ENCODE measurements around the gene KDM4C. TPM values are rescaled to one million over a fixed set of nuclear protein-coding genes. Genes with fewer than 3 reads are reported as not detected.

KDM4C gene
- total and polyA plus RNA-seq, 2 of the 4 experiments (the other 2 are of a cell fraction) = 11.8 to 23.8 TPM

- no peak overlapping the region for H2BK120ac ChIP-seq (ENCODE audit: low read depth, low read length)
Measured at GRCh38 chr9:7180247-7180646, 422.5 kb downstream of the KDM4C start.

More at GRCh38 chr9:7180247-7180646, 422.5 kb downstream of the KDM4C start:
- H3K9me1 ChIP-seq (ENCODE audit: insufficient read depth, low read length) = no peaks in the 10 kb centered on the region
- no peaks in the 10 kb centered on the region for H3K79me1 ChIP-seq (ENCODE audit: low read depth in 1 of 2, low read length in 2 of 2)
- H2AFZ ChIP-seq (replicated peaks; ENCODE audit: low read length, poor library complexity) = no peak overlapping the region
- no peak overlapping the region for H2AK5ac ChIP-seq (ENCODE audit: low read depth, low read length)
- no peak overlapping the region for H3K4ac ChIP-seq (ENCODE audit: low read depth, low read length)
- no peak for ATAC-seq (ENCODE audit: low read depth)
- no peak for DNase-seq
- H3K36me3 ChIP-seq (ENCODE audit: control insufficient read depth, insufficient read depth, low read length) = no peaks in the 10 kb centered on the region
- no peak overlapping the region for H4K5ac ChIP-seq (ENCODE audit: low read depth, low read length)
- H3K4me3 ChIP-seq (ENCODE audit: insufficient read depth, low read depth, low read length) = no peak overlapping the region
- no peak overlapping the region for H4K91ac ChIP-seq (ENCODE audit: insufficient read depth, low read depth, low read length)
- H2AK9ac ChIP-seq (replicated peaks; ENCODE audit: low read depth, low read length, poor library complexity) = no peak overlapping the region
- ChIA-PET CTCF (interaction anchor here (0.6 kb wide), 1 partner anchor 65 kb away, joined by 3 read pairs; no protein-coding TSS in a partner anchor), POLR2A (ENCODE audit: unreplicated experiment) (no interaction called here)
- H3K27me3 ChIP-seq (ENCODE audit: control insufficient read depth, insufficient read depth, low read length) = no peaks in the 10 kb centered on the region
- H3K18ac ChIP-seq (ENCODE audit: low read depth, low read length) = no peak overlapping the region
- no peak overlapping the region for H3K56ac ChIP-seq (ENCODE audit: extremely low read depth, insufficient read depth, low read length)
- dilution Hi-C loops (cut with HindIII; ENCODE audit: low sequenced_read_pairs, unreplicated experiment) = no loop called here
- no peak overlapping the region for H3K9ac ChIP-seq (ENCODE audit: low read depth, low read length)
- no peak overlapping the region for H2BK20ac ChIP-seq (ENCODE audit: low read depth, low read length)
- no peaks in the 10 kb centered on the region for H3K9me3 ChIP-seq (ENCODE audit: control insufficient read depth, insufficient read depth, low read length)
- no peak overlapping the region for H4K8ac ChIP-seq (ENCODE audit: low read depth in 2 of 2, low read length in 2 of 2)
- no TSS peak for BruUV-seq (replicated peaks)
- intact Hi-C loops (cut with micrococcal nuclease) = no loop called here
- H3K27ac ChIP-seq (ENCODE audit: insufficient read depth, low read length) = no peak overlapping the region
- no peak overlapping the region for H2BK5ac ChIP-seq (ENCODE audit: low read depth, low read length, poor library complexity, severe bottlenecking)
- no peak overlapping the region for H3K14ac ChIP-seq (replicated peaks; ENCODE audit: low read depth, low read length)
- in situ Hi-C loops (cut with MboI; ENCODE audit: low sequenced_read_pairs) = no loop called here
- TF ChIP-seq ELK1 (IDR thresholded peaks at IDR 0.05; ENCODE audit: borderline replicate concordance, low read depth, low read length) = no peak
- TF ChIP-seq CHD1 (IDR thresholded peaks at IDR 0.05; ENCODE audit: low read depth, low read length) = no peak
- no peak for TF ChIP-seq USF2 (IDR thresholded peaks at IDR 0.05; ENCODE audit: low read depth, low read length)
- no peak overlapping the region for H2BK15ac ChIP-seq (ENCODE audit: low read depth, low read length)
- H3K4me2 ChIP-seq (ENCODE audit: low read depth, low read length) = no peak overlapping the region
- no peaks in the 10 kb centered on the region for H3K4me1 ChIP-seq (ENCODE audit: control insufficient read depth, insufficient read depth, low read length)
- no peaks in the 10 kb centered on the region for H4K20me1 ChIP-seq (ENCODE audit: insufficient read depth, low read length)
- no CpG with 5 or more reads among the region's 5 CpGs for WGBS, 2 experiments (ENCODE audit: extremely low coverage in 2 of 2, insufficient read length in 1 of 2)
- H3K23ac ChIP-seq (ENCODE audit: low read depth, low read length) = no peak overlapping the region
